ENCODE results near the gene FAH. TPM values are rescaled to one million over a fixed set of nuclear protein-coding genes. Genes with fewer than 3 reads are reported as not detected.

Gene FAH
- polyA plus RNA-seq, 3 donors = 16.5 to 25.4 (median 24.0) TPM

DNA sequence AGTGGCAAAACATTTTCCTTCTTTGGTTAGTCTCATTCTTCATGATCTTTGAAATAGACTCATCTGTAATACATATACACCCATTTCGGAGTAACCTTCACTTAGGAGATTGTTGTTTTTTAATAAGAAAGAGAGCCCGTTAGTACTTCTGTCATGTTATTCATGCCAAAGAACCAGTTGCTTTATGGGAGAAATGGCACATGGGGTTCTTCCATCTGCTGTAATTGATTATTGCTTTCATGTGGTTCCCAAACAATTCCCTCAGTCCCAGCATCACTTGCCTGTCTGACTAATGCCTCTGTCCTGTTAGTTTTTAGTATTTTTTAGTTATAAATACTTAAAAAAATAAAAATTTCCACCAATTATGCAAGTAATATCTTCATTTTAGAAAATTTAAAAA lies 33.8 kb upstream of the FAH start:
- no peak for DNase-seq
- Histone ChIP-seq H2AFZ (ENCODE audit: insufficient read depth, low read depth, low read length, poor library complexity, severe bottlenecking) (no peak overlapping the region), H4K20me1 (ENCODE audit: insufficient read depth, low read length) (peaks cover 87% of the 10 kb centered on the region), H3K4me1 (ENCODE audit: control insufficient read depth in 1 of 2, insufficient read depth in 2 of 2, low read length in 2 of 2) (peaks cover 0 to 6% of the 10 kb centered on the region in 2 donors), H3K36me3 (replicated peaks in 1 of 2; ENCODE audit: control insufficient read depth in 1 of 2, insufficient read depth in 2 of 2, low read length in 2 of 2) (peaks cover 2 to 32% of the 10 kb centered on the region in 2 donors), H3K27ac (ENCODE audit: low read depth in 1 of 2, low read length in 2 of 2) (no peak overlapping the region), H3K79me2 (ENCODE audit: insufficient read depth, low read length) (peaks cover 32% of the 10 kb centered on the region), H3K27me3 (ENCODE audit: control insufficient read depth in 2 of 2, insufficient read depth in 2 of 2, low read length in 2 of 2) (no peaks in the 10 kb centered on the region), H3K9me3 (replicated peaks in 1 of 2; ENCODE audit: control insufficient read depth in 1 of 2, insufficient read depth in 1 of 2, low read length in 2 of 2) (no peaks in the 10 kb centered on the region), H3K4me3 (replicated peaks in 1 of 3; ENCODE audit: low read depth in 2 of 3, low read length in 3 of 3) (no peak overlapping the region), H3K4me2 (replicated peaks; ENCODE audit: extremely low read depth, low read length, poor library complexity, severe bottlenecking) (no peak overlapping the region), H3K9ac (ENCODE audit: insufficient read depth, low read length, poor library complexity, severe bottlenecking) (no peak overlapping the region)
- WGBS (ENCODE audit: insufficient coverage) = no CpG with 5 or more reads among the region's 2 CpGs
- TF ChIP-seq, protein P1, sequence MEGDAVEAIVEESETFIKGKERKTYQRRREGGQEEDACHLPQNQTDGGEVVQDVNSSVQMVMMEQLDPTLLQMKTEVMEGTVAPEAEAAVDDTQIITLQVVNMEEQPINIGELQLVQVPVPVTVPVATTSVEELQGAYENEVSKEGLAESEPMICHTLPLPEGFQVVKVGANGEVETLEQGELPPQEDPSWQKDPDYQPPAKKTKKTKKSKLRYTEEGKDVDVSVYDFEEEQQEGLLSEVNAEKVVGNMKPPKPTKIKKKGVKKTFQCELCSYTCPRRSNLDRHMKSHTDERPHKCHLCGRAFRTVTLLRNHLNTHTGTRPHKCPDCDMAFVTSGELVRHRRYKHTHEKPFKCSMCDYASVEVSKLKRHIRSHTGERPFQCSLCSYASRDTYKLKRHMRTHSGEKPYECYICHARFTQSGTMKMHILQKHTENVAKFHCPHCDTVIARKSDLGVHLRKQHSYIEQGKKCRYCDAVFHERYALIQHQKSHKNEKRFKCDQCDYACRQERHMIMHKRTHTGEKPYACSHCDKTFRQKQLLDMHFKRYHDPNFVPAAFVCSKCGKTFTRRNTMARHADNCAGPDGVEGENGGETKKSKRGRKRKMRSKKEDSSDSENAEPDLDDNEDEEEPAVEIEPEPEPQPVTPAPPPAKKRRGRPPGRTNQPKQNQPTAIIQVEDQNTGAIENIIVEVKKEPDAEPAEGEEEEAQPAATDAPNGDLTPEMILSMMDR (IDR thresholded peaks at IDR 0.05) = no peak
- Mint-ChIP-seq H3K9me3 (peaks cover 0 to 2% (median 0%) of the 10 kb centered on the region in 7 donors), H3K27ac (no peak overlapping the region), H3K36me3 (peaks cover 23 to 27% of the 10 kb centered on the region in 2 donors), H3K4me3 (no peak overlapping the region), H3K27me3 (ENCODE audit: low read depth in 3 of 3) (peaks cover 0 to 2% (median 0%) of the 10 kb centered on the region in 3 donors), H3K4me1 (peaks cover 19% of the 10 kb centered on the region)
- intact Hi-C loops (cut with micrococcal nuclease) = no loop called here

DNA sequence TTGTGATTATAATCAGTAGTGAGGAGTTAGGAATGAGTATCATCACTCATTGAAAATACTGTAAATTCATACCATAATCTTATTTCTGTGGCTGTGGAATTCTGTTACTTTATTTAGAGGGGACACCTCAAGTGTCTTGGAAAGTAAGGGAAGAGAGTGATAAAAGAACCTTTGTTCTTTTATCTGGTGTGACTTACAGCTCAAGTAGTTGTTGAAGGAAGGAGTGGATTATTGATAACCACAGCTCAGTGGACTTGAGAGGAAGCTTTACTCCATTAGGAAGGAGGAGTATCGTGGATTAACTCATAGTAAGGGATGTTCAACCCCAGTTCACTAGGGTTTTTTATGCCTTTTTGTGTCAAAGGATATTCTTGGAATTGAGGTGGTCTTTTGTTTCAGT lies 32.2 kb upstream of the FAH start:
- TF ChIP-seq, protein P1 (IDR thresholded peaks at IDR 0.05) = no peak
- no CpG with 5 or more reads among the region's 1 CpG for WGBS (ENCODE audit: insufficient coverage)
- no peak overlapping the region for H3K4me3 Mint-ChIP-seq
- H3K4me1 Mint-ChIP-seq = peaks cover 10% of the 10 kb centered on the region
- no peaks in the 10 kb centered on the region for H3K27me3 ChIP-seq (ENCODE audit: control insufficient read depth in 2 of 2, insufficient read depth in 2 of 2, low read length in 2 of 2)
- no peak overlapping the region for H2AFZ ChIP-seq (ENCODE audit: insufficient read depth, low read depth, low read length, poor library complexity, severe bottlenecking)
- no peak overlapping the region for H3K4me3 ChIP-seq (replicated peaks in 1 of 3; ENCODE audit: low read depth in 2 of 3, low read length in 3 of 3)
- H3K9me3 ChIP-seq (replicated peaks in 1 of 2; ENCODE audit: control insufficient read depth in 1 of 2, insufficient read depth in 1 of 2, low read length in 2 of 2) = no peaks in the 10 kb centered on the region
- intact Hi-C loops (cut with micrococcal nuclease) = no loop called here
- no peak for DNase-seq
- H3K27ac Mint-ChIP-seq = no peak overlapping the region
- no peak overlapping the region for H3K4me2 ChIP-seq (replicated peaks; ENCODE audit: extremely low read depth, low read length, poor library complexity, severe bottlenecking)
- H3K9me3 Mint-ChIP-seq = peaks cover 0 to 2% (median 0%) of the 10 kb centered on the region in 7 donors
- no peak overlapping the region for H3K9ac ChIP-seq (ENCODE audit: insufficient read depth, low read length, poor library complexity, severe bottlenecking)
- peaks cover 16 to 48% of the 10 kb centered on the region in 2 donors for H3K36me3 ChIP-seq (replicated peaks in 1 of 2; ENCODE audit: control insufficient read depth in 1 of 2, insufficient read depth in 2 of 2, low read length in 2 of 2)
- no peak overlapping the region for H3K27ac ChIP-seq (ENCODE audit: low read depth in 1 of 2, low read length in 2 of 2)
- H3K36me3 Mint-ChIP-seq = peaks cover 37 to 42% of the 10 kb centered on the region in 2 donors
- peaks cover 0 to 2% (median 0%) of the 10 kb centered on the region in 3 donors for H3K27me3 Mint-ChIP-seq (ENCODE audit: low read depth in 3 of 3)
- H3K4me1 ChIP-seq (ENCODE audit: control insufficient read depth in 1 of 2, insufficient read depth in 2 of 2, low read length in 2 of 2) = peaks cover 0 to 6% of the 10 kb centered on the region in 2 donors
- H4K20me1 ChIP-seq (ENCODE audit: insufficient read depth, low read length) = peaks cover 70% of the 10 kb centered on the region
- H3K79me2 ChIP-seq (ENCODE audit: insufficient read depth, low read length) = peaks cover 25% of the 10 kb centered on the region
